ENCODE results near the gene OR4K1. TPM values are rescaled to one million over a fixed set of nuclear protein-coding genes. Genes with fewer than 3 reads are reported as not detected.
"Not testable (repeated sequence)": the region's sequence is repeated elsewhere in the genome, so short reads cannot be mapped to it uniquely, and the experiment has no call there.

OR4K1 gene, protein sequence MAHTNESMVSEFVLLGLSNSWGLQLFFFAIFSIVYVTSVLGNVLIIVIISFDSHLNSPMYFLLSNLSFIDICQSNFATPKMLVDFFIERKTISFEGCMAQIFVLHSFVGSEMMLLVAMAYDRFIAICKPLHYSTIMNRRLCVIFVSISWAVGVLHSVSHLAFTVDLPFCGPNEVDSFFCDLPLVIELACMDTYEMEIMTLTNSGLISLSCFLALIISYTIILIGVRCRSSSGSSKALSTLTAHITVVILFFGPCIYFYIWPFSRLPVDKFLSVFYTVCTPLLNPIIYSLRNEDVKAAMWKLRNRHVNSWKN
- total RNA-seq = not detected

DNA sequence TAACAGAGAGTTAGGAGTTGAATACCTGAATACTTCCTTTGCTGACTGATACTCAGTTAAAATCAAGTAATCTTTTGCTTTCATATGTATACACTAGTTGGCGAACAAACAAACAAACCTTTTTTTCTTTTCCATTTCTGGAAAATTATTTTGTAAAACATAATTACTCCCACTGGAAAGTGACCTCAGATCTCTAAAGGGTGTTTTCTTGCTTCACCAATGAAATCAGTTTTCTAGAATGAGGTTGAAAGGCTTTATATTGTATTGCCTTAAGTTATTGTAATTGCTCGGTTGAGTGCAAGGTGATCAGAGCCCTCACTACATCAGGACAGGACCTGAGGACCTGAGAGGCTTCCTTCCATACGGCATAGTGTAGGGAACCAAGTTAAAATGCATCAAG, at the start of gene OR4K1:
OR4K1 (plus strand) TSS at position 301 of the 400 bp plus-strand sequence. CDS start 4,750 bp downstream, outside the sequence.
- no peak for ATAC-seq
- no peaks in the 10 kb centered on the region for H3K36me3 Mint-ChIP-seq (ENCODE audit: insufficient read depth)
- H3K4me1 Mint-ChIP-seq (ENCODE audit: low read depth) = no peaks in the 10 kb centered on the region
- H3K9me3 Mint-ChIP-seq = no peaks in the 10 kb centered on the region
- H3K4me3 Mint-ChIP-seq = no peak within 1 kb of the TSS
- DNase-seq = no peak
- no peaks in the 10 kb centered on the region for H3K27me3 Mint-ChIP-seq (ENCODE audit: low read depth)

DNA sequence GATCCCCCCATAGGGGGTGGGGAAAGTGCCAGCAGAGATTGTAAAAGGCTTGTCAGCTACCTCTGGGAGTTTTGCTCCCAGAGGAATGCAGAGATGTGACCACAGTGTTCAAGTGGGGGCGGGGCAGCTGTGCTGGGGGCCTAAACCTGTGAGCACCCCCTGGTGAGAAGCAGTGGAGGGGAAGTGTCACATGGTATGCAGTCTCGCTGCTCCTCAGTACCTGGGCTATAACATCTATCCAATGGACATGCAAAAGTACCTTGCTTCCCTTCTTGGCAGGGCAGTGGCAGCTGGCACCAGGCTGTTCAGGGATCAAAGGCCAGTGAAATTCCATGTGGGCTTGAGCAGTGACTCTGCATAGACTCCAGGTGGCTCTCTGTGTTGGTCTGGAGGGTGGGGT, 35.4 kb upstream of the OR4K1 start:
- DNase-seq (no peak), ATAC-seq (no peak)
- no peaks in the 10 kb centered on the region for H3K4me1 Mint-ChIP-seq (ENCODE audit: low read depth)
- peaks cover 33% of the 10 kb centered on the region for H3K9me3 Mint-ChIP-seq
- peaks cover 3% of the 10 kb centered on the region for H3K27me3 Mint-ChIP-seq (ENCODE audit: low read depth)
- peaks cover 1% of the 10 kb centered on the region for H3K36me3 Mint-ChIP-seq (ENCODE audit: insufficient read depth)
- no peak overlapping the region for H3K4me3 Mint-ChIP-seq

DNA sequence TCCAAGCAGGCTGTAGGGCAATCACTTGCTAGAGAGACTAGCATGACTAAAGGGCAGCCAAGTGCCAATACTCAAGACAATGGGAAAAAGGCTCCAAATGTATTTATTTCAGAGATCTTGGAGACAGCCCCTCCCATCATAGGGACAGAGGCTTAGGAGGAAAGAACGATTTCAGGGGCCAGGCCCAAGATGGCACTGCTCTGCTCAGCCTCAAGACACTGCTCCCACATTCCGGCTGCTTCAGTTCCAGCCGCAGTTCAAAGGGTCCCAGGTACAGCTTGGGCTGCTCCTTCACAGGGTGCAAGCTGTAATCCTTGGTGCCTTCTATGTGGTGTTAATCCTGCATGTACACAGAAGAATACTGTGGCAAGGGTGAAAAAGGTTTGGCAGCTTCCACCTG, 29.7 kb upstream of the OR4K1 start:
- Mint-ChIP-seq H3K36me3 (ENCODE audit: insufficient read depth) (no peaks in the 10 kb centered on the region), H3K4me3 (no peak overlapping the region), H3K4me1 (ENCODE audit: low read depth) (no peaks in the 10 kb centered on the region), H3K9me3 (peaks cover 21% of the 10 kb centered on the region), H3K27me3 (ENCODE audit: low read depth) (no peaks in the 10 kb centered on the region)
- DNase-seq = no peak
- ATAC-seq = no peak

DNA sequence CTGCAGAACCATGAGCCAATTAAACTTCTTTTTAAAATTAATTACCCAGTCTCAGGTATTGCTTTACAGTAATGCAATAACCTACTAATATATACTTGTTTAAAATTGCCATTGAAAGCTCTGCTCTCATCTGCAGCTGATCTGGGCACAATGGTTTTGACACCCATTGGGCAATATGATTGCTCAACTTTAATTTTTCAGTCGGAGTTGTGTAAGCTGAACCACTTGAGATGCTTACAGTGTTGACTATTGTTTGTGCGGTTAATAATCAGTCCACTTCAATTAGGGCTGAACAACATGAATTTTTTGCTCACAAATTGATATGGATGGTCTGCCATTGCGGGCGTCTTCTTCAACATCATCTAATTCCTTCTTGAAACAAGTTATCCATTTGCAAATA, 28.3 kb upstream of the OR4K1 start:
- peaks cover 9% of the 10 kb centered on the region for H3K9me3 Mint-ChIP-seq
- no peaks in the 10 kb centered on the region for H3K27me3 Mint-ChIP-seq (ENCODE audit: low read depth)
- no peak for ATAC-seq
- no peak for DNase-seq
- no peaks in the 10 kb centered on the region for H3K4me1 Mint-ChIP-seq (ENCODE audit: low read depth)
- no peaks in the 10 kb centered on the region for H3K36me3 Mint-ChIP-seq (ENCODE audit: insufficient read depth)
- no peak overlapping the region for H3K4me3 Mint-ChIP-seq

DNA sequence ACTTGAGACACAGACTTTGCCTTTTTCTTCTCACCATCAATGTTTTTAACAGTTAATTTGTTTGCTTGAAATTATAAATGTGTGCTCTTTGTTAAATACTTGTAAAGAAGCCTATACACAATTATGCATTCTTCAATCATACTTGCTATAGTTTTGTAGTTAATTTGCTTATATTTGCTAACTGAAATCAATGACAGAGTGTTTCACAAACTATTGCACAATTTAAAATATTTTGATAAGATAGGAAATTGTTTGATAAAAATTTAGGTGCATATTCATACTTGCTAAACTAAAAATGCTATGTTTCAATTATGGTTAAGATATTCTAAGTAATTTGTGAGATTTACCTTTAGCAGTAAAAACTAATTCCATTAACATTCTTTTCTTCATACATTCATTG, 24.1 kb upstream of the OR4K1 start:
- no peaks in the 10 kb centered on the region for H3K36me3 Mint-ChIP-seq (ENCODE audit: insufficient read depth)
- no peaks in the 10 kb centered on the region for H3K4me1 Mint-ChIP-seq (ENCODE audit: low read depth)
- ATAC-seq = no peak
- H3K4me3 Mint-ChIP-seq = no peak overlapping the region
- no peak for DNase-seq
- peaks cover 5% of the 10 kb centered on the region for H3K27me3 Mint-ChIP-seq (ENCODE audit: low read depth)
- peaks cover 2% of the 10 kb centered on the region for H3K9me3 Mint-ChIP-seq

DNA sequence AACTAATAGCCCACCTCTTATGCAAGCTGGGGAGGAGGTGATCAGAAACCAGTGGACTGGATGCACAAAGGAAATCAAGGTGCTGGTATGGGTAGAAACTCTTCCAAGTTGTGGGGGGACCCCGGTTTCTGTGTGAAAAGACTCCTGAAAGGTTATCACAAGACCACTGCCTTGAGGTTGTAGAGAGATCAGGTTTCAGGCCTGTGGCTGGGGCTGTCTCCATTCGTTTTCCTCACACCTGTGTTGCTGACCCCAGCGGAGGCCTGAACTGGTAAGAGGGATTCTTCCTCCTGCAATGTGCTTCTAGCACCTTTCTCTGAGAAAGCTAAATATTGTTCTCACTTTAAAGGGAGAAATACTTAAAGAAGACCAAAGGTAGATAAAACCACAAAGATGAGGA, 19.6 kb upstream of the OR4K1 start:
- Mint-ChIP-seq H3K4me3 (no peak overlapping the region), H3K27me3 (ENCODE audit: low read depth) (peaks cover 7% of the 10 kb centered on the region), H3K4me1 (ENCODE audit: low read depth) (no peaks in the 10 kb centered on the region), H3K36me3 (ENCODE audit: insufficient read depth) (no peaks in the 10 kb centered on the region), H3K9me3 (peaks cover 6% of the 10 kb centered on the region)
- DNase-seq = no peak
- ATAC-seq = no peak

DNA sequence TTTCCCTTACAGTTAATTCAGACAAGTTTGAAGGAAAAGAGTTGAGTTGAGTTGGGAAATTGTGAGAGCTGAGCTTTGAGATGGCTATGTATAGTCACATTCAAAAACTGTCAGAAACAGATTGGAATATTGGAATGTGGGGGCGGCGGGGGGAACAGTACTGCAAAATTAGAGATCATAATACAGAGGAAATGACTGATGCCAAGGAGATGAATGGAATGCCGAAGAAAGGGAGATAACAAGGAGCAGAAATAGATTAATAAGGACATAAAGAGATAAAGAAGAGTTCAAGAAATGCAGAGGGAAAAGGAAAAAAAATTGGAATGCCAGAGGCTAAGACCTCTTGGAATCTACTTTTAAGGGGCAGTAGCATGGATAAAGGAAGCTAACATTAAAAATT, 13.5 kb upstream of the OR4K1 start:
- Mint-ChIP-seq H3K4me1 (ENCODE audit: low read depth) (no peaks in the 10 kb centered on the region), H3K36me3 (ENCODE audit: insufficient read depth) (no peaks in the 10 kb centered on the region), H3K27me3 (ENCODE audit: low read depth) (no peaks in the 10 kb centered on the region), H3K9me3 (no peaks in the 10 kb centered on the region), H3K4me3 (no peak overlapping the region)
- DNase-seq (no peak), ATAC-seq (no peak)

DNA sequence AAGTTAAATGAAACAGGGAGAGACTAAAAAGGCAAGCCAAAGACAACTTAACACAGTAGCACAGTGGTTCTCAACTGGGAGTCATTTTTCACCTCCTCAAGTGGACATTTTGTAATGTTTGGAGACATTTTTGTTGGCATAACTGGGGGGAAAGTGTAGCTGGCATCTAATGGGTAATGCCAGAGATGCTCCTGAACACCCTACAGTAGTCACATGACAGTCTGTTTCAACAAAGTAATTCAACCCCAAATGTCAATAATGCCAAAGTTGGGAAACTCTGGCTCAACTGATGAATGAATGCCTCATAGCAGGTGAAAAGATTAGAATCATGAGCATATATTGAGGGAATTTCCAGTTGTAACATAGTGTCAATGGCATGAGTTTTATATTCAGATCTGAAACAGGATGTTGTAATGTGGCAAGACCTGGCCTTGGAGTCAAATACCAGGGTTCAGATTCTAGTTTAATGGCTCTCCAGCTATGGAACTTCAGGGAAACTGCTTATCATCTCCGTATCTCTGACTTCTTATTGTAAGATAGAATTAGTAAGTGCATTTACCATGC, 12.7 kb upstream of the OR4K1 start:
- no peaks in the 10 kb centered on the region for H3K36me3 Mint-ChIP-seq (ENCODE audit: insufficient read depth)
- no peaks in the 10 kb centered on the region for H3K27me3 Mint-ChIP-seq (ENCODE audit: low read depth)
- no peak overlapping the region for H3K4me3 Mint-ChIP-seq
- H3K9me3 Mint-ChIP-seq = no peaks in the 10 kb centered on the region
- no peak for ATAC-seq
- H3K4me1 Mint-ChIP-seq (ENCODE audit: low read depth) = no peaks in the 10 kb centered on the region
- no peak for DNase-seq

DNA sequence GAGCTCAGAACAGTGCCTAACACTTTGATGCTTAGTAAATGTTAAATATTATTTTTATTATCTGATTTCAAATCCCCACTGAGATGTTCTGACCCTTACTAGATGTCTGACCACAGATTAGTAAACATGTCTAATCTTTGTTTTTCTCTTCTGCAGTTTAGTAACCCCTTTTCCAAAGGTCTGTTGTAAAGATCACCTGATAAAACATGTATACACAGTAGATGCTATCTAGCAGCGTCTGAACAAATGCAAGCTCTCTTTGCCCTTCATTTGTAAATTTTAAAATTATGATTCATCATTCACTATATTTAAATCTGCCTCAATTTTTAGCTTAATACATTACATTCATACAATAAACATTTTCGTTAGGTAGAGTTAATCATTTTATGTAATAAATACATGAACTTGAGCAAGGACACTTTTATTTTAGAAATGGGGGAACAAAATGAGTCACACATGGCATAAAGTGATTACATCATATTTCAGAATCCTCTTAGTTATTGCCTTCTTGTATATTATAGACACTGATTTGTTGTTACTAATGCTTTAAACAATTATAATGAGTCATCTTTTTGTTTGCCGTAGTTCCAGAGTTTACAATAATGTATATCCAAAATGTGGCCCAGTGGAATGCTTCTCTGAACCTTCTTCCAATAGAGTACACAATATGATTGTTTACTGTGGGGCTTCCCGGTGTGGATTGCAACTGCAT, 12.0 kb upstream of the OR4K1 start:
- Mint-ChIP-seq H3K4me3 (no peak overlapping the region), H3K27me3 (ENCODE audit: low read depth) (no peaks in the 10 kb centered on the region), H3K4me1 (ENCODE audit: low read depth) (no peaks in the 10 kb centered on the region), H3K36me3 (ENCODE audit: insufficient read depth) (no peaks in the 10 kb centered on the region), H3K9me3 (no peaks in the 10 kb centered on the region)
- DNase-seq (no peak), ATAC-seq (no peak)

DNA sequence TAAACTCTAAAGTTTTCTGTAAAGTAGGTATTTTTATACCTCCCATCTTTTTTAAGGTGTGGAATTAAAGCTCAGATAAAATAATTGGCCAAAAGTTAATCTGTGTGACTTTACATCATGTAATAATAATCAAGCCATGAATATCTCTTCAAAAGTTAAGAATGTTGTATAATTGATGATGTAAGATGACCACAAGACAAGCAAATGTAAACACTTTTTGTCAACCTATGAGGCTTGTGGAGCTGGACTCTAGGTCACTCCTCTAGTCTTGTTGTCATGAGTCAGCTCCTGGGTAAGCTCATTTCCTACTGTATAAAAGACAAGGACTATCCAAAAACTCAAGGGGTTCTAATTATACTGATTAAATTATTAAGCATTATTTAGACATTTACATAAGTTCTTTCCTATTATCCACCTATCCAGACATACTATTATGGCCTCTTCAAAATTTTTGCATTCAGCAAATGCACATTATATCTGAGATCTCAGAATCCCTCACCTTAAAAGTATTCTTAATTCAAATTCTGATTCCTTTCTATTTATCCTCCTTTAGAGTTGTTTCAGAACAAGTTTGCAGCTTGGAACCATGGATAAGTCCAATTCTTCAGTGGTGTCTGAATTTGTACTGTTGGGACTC, 10.6 kb upstream of the OR4K1 start, which contains the start of gene OR4K5:
OR4K5 (plus strand) TSS at position 587 of the 637 bp plus-strand sequence; CDS start at position 587, 0 bp downstream.
- no peak for DNase-seq
- Mint-ChIP-seq H3K9me3 (no peaks in the 10 kb centered on the region), H3K4me1 (ENCODE audit: low read depth) (no peaks in the 10 kb centered on the region), H3K27me3 (ENCODE audit: low read depth) (no peaks in the 10 kb centered on the region), H3K36me3 (ENCODE audit: insufficient read depth) (no peaks in the 10 kb centered on the region), H3K4me3 (no peak within 1 kb of the TSS)
- ATAC-seq = no peak

DNA sequence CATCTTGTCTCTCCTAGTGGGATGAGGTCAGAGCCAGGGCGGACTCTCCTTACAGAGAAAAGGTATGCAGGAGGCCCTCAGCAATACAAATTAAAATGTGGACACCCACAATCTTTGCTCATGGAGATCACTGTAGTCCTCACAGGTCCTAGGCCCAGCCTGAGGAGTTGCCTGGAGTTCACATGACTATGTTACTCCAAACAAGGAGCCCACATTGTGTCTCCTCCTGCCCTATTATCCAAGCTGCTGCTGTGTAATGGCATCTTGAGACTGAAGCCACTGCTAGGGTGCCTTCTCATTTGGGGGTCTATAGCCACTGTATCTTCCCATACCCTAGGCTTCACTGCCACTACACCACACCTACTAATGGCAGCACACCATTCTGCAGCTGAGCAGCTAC, 11.0 kb downstream of the OR4K1 start:
- ATAC-seq (no peak), DNase-seq (no peak)
- H3K9me3 Mint-ChIP-seq = peaks cover under 1% of the 10 kb centered on the region
- H3K4me3 Mint-ChIP-seq = no peak overlapping the region
- no peaks in the 10 kb centered on the region for H3K36me3 Mint-ChIP-seq (ENCODE audit: insufficient read depth)
- no peaks in the 10 kb centered on the region for H3K4me1 Mint-ChIP-seq (ENCODE audit: low read depth)
- H3K27me3 Mint-ChIP-seq (ENCODE audit: low read depth) = no peaks in the 10 kb centered on the region

DNA sequence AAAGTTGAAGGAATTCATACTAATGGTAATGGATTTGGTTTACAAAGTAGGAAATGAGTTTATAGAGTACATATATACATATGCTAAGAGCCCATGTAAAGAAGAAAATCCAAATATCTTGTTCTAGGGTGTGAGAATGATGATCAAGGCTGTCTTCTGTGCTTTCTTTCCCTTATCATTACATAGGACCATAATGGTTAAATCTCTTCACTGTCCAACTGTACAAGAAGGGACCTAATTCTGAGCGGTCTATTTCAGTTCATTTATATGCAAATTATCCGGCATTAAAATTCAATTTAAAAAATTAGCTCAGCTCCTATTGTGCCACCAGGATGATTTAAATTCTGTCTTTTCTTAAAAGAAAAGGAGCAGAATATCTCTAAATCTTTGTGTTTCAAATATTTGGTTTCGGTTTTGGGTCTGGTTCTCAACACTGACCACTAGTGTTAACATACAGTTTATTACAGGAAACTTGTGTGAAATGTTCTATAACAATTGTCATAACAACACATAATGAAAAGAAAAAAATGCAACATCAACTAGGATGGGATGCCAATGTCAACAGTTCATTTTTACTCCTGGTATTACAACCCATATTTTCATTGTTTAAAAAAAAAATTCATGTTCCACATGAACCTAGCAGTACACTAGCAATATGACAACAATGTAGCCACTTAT, 16.8 kb downstream of the OR4K1 start:
- no peak for ATAC-seq
- peaks cover 4% of the 10 kb centered on the region for H3K9me3 Mint-ChIP-seq
- no peaks in the 10 kb centered on the region for H3K27me3 Mint-ChIP-seq (ENCODE audit: low read depth)
- H3K4me3 Mint-ChIP-seq = no peak overlapping the region
- H3K4me1 Mint-ChIP-seq (ENCODE audit: low read depth) = no peaks in the 10 kb centered on the region
- H3K36me3 Mint-ChIP-seq (ENCODE audit: insufficient read depth) = no peaks in the 10 kb centered on the region
- no peak for DNase-seq

DNA sequence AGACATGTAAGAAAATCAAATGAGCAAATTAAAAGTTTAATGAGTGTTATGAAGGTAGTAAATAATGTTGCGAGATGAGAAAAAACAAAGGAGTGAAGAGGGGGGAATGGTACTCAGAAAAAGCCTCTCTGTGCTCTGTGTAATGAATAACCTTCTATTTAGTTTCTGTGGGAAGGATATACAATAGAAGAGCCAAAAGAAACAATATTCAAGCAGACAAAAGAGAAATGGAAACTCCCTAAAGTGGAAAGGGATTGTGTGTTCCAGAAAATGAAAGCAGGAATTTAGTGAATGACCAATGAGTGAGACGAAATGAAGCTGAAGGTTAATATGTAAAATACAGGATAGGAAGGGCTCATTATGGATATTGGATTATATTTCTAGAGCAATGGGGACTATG, 18.5 kb downstream of the OR4K1 start:
- DNase-seq (no peak), ATAC-seq (no peak)
- Mint-ChIP-seq H3K4me3 (no peak overlapping the region), H3K9me3 (peaks cover 4% of the 10 kb centered on the region), H3K27me3 (ENCODE audit: low read depth) (no peaks in the 10 kb centered on the region), H3K36me3 (ENCODE audit: insufficient read depth) (no peaks in the 10 kb centered on the region), H3K4me1 (ENCODE audit: low read depth) (no peaks in the 10 kb centered on the region)

DNA sequence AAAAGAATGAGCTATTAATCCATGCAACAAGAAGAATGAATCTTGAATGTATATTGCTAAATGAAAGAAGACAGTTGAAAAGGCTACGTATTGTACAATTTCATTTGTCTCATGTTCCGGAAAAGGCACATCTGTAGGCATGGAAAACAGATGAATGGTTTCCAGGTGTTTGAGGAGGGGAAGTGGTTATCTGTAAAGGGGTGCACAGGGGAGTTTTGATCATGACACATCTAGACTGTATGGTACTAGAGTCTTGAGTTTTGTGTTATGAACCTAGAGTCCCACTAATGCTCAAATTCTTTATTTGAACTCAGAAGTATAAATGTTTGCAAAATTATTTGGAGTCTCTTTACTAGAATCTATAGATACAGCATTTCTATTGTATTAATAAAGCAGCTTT, 39.0 kb downstream of the OR4K1 start:
- ATAC-seq; H3K4me3 Mint-ChIP-seq; H3K27me3 Mint-ChIP-seq (ENCODE audit: low read depth); H3K9me3 Mint-ChIP-seq; DNase-seq; H3K36me3 Mint-ChIP-seq (ENCODE audit: insufficient read depth): not testable (repeated sequence)
- H3K4me1 Mint-ChIP-seq (ENCODE audit: low read depth) = peaks cover 24% of the 10 kb centered on the region

Measured in activated T-cell treated with anti-CD3 and anti-CD28 coated beads, Interleukin-2, amount 50 U/mL, for 4 hours (primary cell).